Measurements from ENCODE around the gene PDLIM5. TPM values are rescaled to one million over a fixed set of nuclear protein-coding genes. Genes with fewer than 3 reads are reported as not detected.

PDLIM5 gene
- total RNA-seq, 2 donors from 2014 or later, result 598 to 841 TPM

DNA sequence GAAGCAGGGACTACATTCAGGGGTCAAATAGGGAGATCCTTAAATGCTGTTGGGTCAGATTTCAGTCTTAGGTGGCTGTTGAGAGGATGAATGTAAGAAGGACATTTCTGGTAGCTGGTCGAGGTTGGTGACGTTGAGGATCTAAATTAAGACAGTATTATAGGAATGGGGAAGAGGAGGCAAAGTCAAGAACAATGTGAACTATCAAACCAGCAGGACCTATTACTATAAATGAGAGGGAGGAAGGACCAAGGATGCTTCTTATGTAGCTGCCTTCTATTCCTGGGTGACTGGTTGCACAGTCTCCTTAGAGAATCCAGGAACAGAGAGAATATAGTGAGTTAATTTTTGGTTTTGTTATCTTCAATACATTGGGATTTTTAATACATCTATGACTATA lies 187.6 kb downstream of the PDLIM5 start:
- Histone ChIP-seq H3K27ac (peak overlapping the region in 1 of 2 donors; percentile 23), H3K4me1 (peaks cover 0 to 8% of the 10 kb centered on the region in 2 donors), H3K27me3 (no peaks in the 10 kb centered on the region), H3K4me3 (no peak overlapping the region), H3K9me3 (no peaks in the 10 kb centered on the region), H3K36me3 (peaks cover 64% of the 10 kb centered on the region)
- DNase-seq (ENCODE audit: low spot score), result no peak
- TF ChIP-seq, protein P1, sequence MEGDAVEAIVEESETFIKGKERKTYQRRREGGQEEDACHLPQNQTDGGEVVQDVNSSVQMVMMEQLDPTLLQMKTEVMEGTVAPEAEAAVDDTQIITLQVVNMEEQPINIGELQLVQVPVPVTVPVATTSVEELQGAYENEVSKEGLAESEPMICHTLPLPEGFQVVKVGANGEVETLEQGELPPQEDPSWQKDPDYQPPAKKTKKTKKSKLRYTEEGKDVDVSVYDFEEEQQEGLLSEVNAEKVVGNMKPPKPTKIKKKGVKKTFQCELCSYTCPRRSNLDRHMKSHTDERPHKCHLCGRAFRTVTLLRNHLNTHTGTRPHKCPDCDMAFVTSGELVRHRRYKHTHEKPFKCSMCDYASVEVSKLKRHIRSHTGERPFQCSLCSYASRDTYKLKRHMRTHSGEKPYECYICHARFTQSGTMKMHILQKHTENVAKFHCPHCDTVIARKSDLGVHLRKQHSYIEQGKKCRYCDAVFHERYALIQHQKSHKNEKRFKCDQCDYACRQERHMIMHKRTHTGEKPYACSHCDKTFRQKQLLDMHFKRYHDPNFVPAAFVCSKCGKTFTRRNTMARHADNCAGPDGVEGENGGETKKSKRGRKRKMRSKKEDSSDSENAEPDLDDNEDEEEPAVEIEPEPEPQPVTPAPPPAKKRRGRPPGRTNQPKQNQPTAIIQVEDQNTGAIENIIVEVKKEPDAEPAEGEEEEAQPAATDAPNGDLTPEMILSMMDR (IDR thresholded peaks at IDR 0.05), result no peak

DNA sequence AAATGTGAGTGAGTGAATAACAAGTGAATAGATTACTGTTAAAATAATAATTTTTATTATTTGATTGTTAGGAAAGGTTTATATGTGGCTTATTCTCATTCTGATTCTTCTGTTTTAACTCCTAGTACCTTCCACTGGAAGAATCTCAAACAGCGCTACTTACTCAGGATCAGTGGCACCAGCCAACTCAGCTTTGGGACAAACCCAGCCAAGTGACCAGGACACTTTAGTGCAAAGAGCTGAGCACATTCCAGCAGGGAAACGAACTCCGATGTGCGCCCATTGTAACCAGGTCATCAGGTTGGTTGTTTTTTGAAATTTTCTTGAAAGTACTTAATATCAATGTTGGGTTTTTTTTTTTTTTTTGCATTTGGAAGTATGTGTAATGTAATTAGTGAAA lies 188.4 kb downstream of the PDLIM5 start:
- peaks cover 72% of the 10 kb centered on the region for H3K36me3 ChIP-seq
- TF ChIP-seq, protein P1 (IDR thresholded peaks at IDR 0.05), result no peak
- peaks cover 0 to 8% of the 10 kb centered on the region in 2 donors for H3K4me1 ChIP-seq
- H3K9me3 ChIP-seq, result no peaks in the 10 kb centered on the region
- no peaks in the 10 kb centered on the region for H3K27me3 ChIP-seq
- no peak overlapping the region for H3K4me3 ChIP-seq
- H3K27ac ChIP-seq, result no peak overlapping the region
- DNase-seq (ENCODE audit: low spot score), result no peak

DNA sequence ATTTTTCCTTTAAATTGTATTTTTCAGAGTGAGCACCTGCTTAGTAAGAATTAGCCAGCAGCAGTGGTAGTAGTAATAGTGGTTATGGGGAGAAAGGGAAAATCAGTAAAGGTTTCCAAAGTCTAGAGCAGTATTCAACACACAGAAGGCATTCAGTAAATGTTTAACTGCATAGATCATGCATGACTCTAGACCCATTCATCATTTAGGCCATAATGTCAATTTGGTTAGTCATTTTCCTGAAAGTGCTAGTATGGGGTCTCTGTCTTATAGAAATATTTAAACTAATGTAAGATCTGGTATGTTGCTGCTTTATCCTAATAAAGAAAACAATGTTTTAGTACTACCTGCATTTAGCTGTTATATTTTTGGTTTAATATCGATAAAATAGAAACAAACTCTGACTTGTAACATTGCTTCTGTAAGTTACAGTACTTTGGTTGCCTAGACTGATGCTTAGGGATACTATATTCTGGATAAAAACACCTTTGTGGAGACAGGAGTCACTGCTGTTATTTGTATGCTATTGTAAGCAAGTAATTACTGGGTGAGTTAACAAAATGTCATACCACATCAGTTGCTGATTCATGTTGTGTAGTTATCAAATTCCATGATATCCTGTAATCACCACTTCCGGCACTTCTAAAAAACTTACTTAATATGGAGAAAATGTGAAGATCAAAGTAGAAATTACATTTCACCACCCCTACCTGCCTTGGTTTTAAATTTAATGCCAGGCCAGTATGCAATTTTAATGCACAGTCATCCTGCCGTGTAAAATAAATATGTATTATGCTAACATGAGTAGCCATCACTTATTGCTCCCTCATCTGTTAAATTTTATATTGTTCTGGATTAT lies 190.2 kb downstream of the PDLIM5 start:
- peaks cover 89% of the 10 kb centered on the region for H3K36me3 ChIP-seq
- H3K4me3 ChIP-seq, result no peak overlapping the region
- no peaks in the 10 kb centered on the region for H3K27me3 ChIP-seq
- no peaks in the 10 kb centered on the region for H3K9me3 ChIP-seq
- no peak for DNase-seq (ENCODE audit: low spot score)
- H3K4me1 ChIP-seq, result no peaks in the 10 kb centered on the region
- TF ChIP-seq, protein P1 (IDR thresholded peaks at IDR 0.05), result no peak
- H3K27ac ChIP-seq, result no peak overlapping the region

DNA sequence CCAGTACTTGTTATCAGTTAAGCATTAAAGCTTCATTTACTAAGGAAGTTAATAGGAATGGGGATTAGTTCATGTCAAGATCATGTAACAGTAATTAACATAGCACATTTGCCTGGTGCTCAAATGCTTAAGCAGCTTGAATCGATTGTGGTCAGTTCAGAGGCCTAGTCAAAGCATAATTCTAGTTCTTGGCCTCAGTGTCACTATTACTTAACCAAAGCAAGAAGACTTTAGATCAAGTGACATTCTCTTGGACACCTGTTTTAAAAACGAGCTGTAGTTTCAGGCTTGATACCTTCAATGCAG lies 190.8 kb downstream of the PDLIM5 start:
- Histone ChIP-seq H3K4me3 (no peak overlapping the region), H3K4me1 (no peaks in the 10 kb centered on the region), H3K27me3 (no peaks in the 10 kb centered on the region), H3K9me3 (no peaks in the 10 kb centered on the region), H3K27ac (no peak overlapping the region), H3K36me3 (peaks cover 92% of the 10 kb centered on the region)
- TF ChIP-seq, protein P1 (IDR thresholded peaks at IDR 0.05), result no peak
- no peak for DNase-seq (ENCODE audit: low spot score)

DNA sequence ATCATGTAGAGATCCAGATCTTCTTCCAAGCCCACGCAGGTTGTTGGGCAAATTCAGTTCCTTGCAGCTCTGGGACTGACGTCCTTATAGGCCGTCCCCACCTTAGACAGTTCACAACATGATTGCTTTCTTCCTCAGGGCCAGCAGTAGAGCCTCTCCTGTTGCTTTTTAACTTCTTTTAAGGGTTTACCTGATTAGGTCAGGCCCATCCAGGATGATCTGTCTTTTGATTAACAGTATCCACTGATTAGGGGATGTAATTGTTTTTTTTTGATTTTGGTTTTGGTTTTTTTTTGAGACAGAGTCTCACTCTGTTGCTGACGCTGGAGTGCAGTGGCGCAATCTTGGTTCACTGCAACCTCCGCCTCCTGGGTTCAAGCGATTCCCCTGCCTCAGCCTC lies 197.0 kb downstream of the PDLIM5 start:
- peaks cover 0 to 42% of the 10 kb centered on the region in 2 donors for H3K4me1 ChIP-seq
- peaks cover 65% of the 10 kb centered on the region for H3K36me3 ChIP-seq
- TF ChIP-seq, protein P1 (IDR thresholded peaks at IDR 0.05), result no peak
- H3K27me3 ChIP-seq, result no peaks in the 10 kb centered on the region
- no peak overlapping the region for H3K4me3 ChIP-seq
- H3K27ac ChIP-seq, result no peak overlapping the region
- H3K9me3 ChIP-seq, result no peaks in the 10 kb centered on the region
- no peak for DNase-seq (ENCODE audit: low spot score)

All from right atrium auricular region (tissue), 2 donors.